GM19468 (cell line): ENCODE results near the gene PTRHD1.

Experiments
- ATAC-seq: cut with Tn5 transposase; IDR thresholded peaks from one replicate; pipeline ENCODE4 v1.9.1; 2021; ENCODE audit warnings: mild to moderate bottlenecking, moderate library complexity, moderate number of reproducible peaks; ENCODE audit not compliant: unreplicated experiment; ENCODE audit errors: extremely low read depth

Gene PTRHD1

DNA sequence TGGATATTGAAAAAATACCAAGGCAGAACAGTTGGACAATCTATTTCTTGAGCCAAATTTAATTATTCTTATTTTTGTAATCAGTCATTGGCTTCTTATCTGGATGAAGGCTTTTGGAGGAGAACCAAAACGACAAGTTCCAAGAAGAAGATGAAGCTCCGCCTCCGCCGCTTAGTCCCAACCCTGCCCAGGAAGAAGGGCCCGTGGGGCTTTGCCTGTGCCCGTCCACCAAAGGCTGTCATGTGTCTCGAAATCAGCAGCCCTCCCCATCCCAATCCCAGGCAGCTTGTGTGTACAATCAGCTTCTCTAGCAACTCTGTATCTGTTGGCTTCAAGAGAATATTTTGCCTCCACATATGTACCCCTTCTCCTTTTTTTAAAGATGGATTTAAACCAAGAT is 24.6 kb downstream of the PTRHD1 start:
- no peak for ATAC-seq

DNA sequence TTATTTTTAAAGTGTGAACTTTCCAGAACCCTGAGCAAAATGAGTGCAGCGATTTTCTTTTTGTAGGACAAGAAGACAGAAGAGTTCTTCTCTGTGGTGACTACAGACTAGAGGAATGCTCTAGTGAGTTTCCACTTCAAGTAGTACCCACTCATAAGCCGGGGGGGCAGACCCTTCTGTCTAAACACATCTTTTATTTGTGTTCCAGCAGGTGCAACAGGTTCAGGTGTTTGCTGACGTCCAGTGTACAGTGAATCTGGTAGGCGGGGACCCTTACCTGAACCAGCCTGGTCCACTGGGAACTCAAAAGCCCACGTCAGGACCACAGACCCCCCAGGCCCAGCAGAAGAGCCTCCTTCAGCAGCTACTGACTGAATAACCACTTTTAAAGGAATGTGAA is 25.2 kb downstream of the PTRHD1 start:
- no peak for ATAC-seq

DNA sequence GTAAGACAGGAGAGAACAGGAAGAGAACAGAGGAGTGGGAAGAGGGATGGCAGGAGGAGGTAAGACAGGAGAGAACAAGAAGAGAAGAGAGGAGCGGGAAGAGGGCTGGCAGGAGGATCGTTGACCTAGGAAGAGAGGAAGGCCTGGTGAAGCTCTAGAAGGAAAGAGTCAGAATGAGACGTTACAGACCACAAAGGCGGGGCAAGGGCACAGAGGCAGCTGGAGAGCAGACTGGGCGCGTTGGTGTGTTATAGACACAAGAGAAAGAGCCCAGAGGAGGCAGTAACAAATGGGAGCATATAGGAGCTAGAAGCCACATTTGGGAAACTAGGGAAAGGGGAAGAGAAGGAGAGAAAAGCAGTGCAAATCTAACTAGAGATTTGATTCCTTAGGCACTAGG is 26.6 kb downstream of the PTRHD1 start:
- ATAC-seq, result no peak

DNA sequence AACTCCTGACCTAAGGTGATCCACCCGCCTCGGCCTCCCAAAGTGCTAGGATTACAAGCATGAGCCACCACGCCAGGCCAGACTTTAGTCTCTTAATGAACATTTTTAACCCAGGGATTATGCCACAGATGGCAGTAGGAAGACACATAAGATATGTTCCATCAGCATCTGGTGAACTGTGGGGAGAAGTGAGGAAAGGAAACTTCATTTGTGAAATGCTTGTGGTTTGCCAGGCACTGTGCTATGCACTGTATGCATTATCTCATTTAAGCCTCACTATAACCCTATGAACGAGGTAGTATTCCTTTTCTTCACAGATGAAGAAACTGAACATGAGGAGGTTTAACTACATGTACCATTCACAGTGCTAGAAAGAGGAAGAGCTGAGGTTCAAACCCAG is 29.3 kb downstream of the PTRHD1 start:
- ATAC-seq, result no peak

DNA sequence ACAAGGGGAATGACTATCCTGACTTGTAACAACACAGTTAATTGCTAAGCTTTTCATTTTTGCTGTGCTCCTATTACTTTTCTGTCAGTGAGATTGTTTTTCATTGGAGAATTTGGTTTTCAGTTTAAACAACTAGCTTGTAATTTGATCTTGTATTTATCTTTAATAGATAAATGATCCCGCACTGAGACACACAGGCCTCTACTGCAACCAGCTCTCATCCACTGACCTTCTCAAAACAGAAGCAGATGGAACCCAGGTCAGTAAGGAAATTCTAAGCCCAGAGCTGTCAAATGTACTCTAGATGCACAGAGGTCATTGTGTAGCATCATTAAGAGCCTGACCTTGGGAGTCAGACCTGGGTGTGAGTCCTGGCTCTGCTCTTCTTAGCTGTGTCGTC is 30.7 kb downstream of the PTRHD1 start:
- ATAC-seq, result no peak

DNA sequence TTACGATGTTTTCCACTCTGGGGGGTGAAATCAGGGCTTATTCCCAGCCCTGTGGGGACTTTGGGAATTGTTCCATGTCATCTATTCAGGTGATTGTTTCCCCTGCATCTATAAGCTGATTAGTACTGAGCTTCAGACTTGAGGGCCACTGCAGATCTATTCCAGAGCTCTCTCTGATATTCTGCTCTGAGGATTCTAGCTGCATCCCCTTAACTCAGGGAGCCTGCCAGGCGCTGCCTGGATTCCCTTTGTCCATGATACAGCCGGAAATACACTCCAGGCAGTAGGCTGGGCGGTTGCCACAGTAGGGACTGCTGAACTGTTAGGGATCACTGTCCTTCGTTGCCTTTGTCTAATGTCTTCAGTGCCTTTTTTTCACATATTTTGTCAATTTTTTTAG is 31.3 kb downstream of the PTRHD1 start:
- ATAC-seq, result no peak

DNA sequence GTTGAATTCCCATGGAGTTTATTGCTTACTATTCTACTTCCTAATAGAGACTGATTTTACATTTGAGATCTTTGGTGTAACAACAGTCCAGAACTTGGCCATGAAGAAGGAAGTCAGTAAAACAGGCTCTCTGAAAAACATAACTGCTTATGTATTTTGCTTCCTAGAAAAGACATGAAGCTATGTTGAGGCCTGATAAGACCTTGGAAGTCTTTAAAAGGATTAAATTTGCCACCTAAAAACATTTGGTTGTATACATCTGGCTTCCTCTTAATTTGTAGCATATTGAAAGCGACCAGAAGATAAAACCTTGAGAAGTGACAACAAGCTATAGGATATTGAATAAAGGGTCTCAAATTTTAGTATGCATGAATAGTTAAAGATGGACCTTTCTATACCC is 36.4 kb downstream of the PTRHD1 start:
- ATAC-seq, result no peak

DNA sequence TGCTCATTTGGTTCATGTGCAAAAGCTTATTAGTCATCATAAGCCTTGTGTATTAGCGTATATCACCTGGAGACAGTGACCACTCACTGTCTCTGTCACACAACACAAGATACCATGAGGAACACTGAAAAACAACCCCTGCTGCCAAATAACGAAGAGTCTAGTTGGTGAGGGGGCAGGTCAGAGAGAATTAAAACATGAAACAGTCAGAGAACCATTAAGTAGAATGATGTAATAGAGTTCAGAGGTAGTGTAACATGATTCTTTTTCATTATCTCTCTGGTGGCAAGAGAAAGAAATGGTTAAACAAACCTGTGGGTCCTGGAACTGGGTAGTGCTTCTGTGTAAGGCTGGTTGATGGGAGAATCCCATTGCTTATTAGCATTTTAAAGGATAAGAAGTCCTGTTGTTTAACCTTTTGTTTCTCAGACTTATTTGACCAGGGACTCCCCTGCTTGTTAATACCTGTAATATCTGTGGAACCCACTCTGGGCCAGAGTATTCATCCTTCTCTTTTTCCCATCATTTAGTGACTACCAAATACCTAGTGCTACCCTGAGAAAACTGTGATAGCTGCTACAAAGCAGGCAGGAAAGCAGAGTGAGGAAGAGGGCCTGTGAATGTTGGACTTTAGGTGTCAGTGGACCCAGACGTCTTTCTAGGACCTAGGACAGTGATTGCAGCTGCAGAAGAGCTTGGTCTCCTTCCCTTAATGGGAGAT is 38.0 kb downstream of the PTRHD1 start:
- no peak for ATAC-seq

DNA sequence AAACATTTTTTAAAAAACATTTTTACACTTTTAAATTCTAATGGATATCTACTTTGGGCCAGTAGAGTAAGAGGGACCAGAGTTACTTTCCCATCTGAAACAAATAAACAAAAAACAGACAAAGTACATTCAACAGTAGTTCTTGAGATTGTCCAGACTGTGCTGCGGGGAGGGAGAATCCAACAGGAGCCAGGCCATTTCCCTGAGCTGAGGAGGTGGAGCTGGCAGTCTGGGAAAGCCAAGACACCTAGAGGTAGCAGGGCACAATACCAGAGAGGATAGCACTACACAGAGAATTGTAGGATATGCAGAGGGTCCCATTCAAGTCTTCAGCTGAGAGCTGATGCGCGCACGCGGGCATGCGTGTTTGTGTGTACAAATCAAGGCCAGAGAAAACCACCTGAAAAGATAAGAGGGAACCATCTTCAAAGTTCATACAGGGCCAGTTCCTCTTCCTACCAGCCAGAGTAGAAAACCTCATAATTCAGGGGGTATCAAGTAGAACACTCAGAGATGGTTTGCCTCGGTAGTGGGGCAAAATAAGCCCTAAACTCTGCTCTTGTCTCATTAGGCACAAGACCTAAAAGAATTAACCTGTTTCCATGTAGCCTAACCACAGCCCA is 44.0 kb downstream of the PTRHD1 start:
- no peak for ATAC-seq

DNA sequence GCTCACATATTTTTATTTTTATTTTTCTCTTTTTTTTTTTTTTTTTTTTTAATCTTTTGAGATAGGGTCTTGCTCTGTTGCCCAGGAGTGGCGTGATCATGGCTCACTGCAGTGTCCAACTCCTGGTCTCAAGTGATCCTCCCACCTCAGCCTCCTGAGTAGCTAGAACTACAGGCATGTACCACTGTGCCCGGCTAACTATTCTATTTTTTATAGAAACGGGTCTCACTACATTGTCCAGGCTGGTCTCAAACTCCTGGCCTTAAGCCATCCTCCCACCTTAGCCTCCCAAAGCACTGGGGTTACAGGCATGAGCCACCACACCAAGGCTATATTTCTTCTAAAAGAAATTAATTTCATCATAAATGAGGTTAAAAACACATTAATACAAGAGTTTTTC is 45.9 kb downstream of the PTRHD1 start:
- no peak for ATAC-seq

DNA sequence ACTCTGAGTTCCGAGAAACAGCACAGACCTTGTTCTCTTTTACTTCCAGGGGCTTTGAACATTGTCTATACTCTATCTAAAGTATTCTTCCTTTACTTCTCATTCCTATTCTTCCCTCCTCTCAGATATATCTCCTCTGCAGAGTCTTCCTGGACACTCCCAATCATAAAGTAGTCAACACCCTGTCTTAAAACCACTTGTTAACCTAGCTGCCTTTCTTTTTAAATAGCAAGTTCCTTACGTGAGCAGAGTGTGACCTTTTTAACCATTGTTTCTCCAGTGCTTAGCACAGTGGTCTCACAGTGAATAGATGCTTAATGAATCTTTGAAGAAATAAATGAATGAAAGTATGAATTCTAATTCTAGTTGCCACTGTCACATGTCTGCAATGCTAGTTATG is 47.4 kb downstream of the PTRHD1 start:
- ATAC-seq, result no peak

DNA sequence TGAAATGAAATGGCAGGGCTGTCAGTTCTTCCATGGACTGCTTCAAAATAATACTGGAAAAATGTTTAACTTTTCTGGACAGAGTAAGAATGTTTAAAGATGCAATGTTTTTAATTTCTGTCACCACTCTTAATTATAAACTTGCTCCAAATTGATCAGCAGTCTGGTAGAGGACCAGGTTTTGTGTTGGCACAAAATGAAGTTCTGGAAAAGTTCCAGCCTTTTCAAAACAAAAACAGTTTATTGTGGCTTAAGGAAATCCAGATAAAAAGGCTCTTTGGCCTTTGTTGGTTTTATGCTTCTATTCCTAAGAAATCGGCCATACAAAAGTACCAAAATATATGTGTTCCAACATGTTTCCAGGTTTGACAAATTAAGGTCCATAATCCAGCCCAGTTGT is 48.8 kb downstream of the PTRHD1 start:
- ATAC-seq, result no peak

DNA sequence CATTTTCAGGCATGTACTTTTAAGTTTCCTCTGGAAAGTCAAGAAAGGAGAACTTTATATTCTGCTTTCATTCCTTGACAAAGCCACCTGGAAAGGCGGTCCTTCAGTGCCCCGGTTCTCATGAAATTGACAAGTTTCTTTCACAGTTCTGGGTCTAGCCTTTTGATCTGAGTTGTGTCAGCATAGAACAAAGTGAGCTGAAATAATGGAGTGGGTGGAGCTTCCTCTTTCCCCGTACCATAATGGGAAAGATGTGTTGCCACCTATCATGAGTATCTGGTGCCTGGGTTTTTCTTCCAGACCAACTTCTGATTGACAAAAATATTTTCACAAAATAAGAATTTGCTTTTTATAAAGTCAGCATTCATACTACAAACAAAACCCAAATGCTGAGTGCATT is 49.3 kb downstream of the PTRHD1 start:
- no peak for ATAC-seq

DNA sequence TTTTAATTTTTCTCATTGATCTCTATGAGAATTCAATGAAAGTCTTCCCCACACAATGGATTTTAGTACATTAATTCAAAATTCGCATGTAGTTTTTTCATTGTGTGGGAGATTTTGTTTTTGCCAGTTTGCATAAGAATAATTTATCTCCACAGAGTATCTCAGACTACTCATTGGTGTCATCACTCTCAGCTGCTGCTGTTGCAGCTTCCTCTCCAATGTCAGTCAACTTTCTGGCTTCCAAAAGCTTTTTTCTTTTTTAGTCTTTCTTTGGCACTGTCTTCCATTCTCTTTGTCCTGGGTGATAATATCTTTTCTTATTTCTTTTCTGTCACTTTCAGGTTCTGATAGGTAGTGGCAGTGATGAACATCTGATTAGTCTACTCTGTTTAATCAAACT is 50.5 kb downstream of the PTRHD1 start:
- ATAC-seq, result no peak

DNA sequence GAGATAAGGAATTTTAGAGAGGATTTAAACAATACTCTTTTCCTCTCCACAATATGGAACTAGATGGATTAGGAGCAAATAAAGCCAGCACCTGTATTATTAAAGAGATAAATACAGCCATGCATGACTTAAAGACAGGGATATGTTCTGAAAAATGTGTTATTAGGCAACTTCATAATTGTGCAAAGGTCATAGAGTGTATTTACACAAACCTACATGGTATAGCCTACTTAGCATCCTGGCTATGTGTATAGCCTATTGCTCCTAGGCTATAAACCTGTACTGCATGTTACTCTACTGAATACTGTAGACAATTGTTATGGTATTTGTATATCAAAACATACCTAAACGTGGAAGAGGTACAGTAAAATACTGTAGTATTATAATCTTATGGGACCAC is 53.0 kb downstream of the PTRHD1 start:
- ATAC-seq, result no peak
